ENCODE measurements around the gene LYPD6.

The LYPD6 gene

DNA sequence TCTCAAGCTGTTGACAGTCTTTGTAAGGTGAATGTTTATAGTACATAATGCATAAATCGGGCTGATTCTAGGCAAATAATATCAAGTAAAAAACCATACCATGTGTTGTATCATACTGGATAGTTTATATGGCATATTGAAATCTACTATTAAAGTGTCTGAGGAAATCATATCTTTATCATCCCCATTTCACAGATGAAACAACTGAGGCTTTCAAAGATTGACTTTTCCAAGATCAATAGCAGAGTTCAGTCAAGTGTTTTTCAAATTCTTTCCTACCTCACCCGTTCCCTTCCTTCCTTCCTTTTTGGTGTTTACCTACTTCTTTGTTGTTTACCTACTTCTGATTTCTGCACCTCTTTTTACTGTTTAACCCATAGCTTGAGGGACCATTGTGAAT is 2.0 kb downstream of the LYPD6 start:
- H3K9me3 Mint-ChIP-seq: peaks cover 0 to 9% of the 10 kb centered on the region in 2 donors
- H3K4me1 Mint-ChIP-seq: peaks cover 6% of the 10 kb centered on the region
- no peak overlapping the region for H3K27ac Mint-ChIP-seq
- no peak overlapping the region for H3K4me3 Mint-ChIP-seq
- DNase-seq: no peak
- H3K27me3 Mint-ChIP-seq: peaks cover 71% of the 10 kb centered on the region
- ATAC-seq: no peak

GRCh38 chr2:149333636-149334035 is 3.2 kb downstream of the LYPD6 start:
- no peak overlapping the region for H3K4me3 Mint-ChIP-seq
- peaks cover 58% of the 10 kb centered on the region for H3K27me3 Mint-ChIP-seq
- H3K27ac Mint-ChIP-seq: no peak overlapping the region
- ATAC-seq (no peak), DNase-seq (no peak)
- H3K9me3 Mint-ChIP-seq: peaks cover 0 to 14% of the 10 kb centered on the region in 2 donors
- H3K4me1 Mint-ChIP-seq: peaks cover 6% of the 10 kb centered on the region

DNA sequence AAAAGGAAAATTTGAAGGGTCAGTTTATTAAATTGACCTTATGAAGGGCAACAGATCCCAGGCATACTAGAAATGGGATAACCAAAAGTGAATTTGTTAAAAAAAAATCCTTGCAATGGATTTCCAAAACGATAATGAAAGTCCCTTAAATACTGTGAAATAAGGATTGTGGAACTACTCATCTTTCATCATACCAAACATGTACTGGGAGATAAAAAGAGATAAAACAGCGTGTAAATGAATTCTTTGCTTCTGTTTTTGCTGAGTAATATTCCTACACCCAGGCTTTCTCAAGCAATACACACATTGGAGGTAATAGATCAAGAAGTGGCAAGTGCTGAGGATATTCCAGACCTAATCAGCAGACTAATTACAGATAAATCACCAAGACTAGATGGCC is 3.8 kb downstream of the LYPD6 start:
- Mint-ChIP-seq H3K27me3 (peaks cover 53% of the 10 kb centered on the region), H3K27ac (no peak overlapping the region), H3K4me3 (no peak overlapping the region), H3K9me3 (peaks cover 0 to 14% of the 10 kb centered on the region in 2 donors), H3K4me1 (peaks cover 4% of the 10 kb centered on the region)
- DNase-seq (no peak), ATAC-seq (no peak)

DNA sequence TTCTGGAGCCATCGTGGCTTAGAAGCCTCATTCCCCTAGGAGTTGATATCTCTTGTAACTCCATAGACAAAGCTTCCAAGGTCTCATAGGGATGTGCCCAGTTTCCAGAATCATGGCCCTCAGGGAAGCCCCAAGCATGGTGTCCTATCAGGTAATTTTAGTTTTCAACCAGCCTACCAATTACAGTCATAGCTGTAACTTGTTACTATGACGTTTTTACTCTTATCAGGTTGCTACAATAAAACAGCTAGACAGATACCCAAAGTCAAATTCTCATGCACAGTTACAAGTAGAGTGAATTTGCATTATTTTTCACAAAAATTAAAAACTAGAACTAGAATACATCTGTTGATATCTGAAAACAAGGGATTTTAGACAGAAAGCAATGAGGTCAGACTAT is 8.9 kb downstream of the LYPD6 start:
- Mint-ChIP-seq H3K4me3 (no peak overlapping the region), H3K27me3 (peaks cover 17% of the 10 kb centered on the region), H3K27ac (no peak overlapping the region), H3K9me3 (peaks cover 0 to 14% of the 10 kb centered on the region in 2 donors), H3K4me1 (no peaks in the 10 kb centered on the region)
- ATAC-seq (no peak), DNase-seq (no peak)

DNA sequence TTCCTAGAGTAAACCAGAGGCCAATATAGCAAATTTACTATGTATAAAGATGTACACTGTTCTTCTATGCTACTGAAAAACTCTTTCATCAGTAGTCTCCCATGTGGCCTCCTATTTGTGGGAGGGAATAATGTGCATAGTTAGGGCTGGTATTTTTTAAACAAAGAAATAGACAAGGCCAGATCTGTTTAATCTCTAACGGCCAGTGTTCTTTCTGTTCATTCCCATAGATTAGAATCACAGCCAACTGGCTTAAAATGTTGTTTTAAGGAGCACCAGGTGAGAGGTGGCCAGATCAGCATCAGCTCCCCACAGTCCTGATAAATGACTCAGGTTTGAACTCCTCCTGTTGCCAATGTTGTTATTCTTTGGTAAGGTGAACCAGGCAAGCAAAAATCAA is 12.1 kb downstream of the LYPD6 start:
- H3K9me3 Mint-ChIP-seq: peaks cover 0 to 4% of the 10 kb centered on the region in 2 donors
- DNase-seq: no peak
- no peak overlapping the region for H3K27ac Mint-ChIP-seq
- no peak overlapping the region for H3K4me3 Mint-ChIP-seq
- ATAC-seq: no peak
- peaks cover 12% of the 10 kb centered on the region for H3K27me3 Mint-ChIP-seq
- H3K4me1 Mint-ChIP-seq: no peaks in the 10 kb centered on the region

DNA sequence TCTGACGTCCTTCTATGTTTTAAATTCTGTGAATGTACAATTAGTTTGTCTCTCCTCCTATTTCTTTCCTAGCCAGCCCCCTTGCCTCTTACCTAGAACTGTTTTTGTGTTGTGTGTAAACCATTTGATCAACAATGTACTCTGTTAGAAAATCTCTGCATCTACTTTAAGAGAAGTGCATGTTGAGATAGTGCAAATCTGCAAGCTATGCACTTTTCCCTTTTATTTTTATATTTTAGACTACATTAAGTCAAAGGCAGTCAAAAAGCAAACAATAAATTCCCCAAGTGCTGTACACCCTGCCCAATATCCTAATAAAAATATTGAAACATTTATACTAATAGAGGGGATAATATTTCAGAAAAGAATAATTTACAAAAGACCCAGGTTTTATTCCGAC is 13.7 kb downstream of the LYPD6 start:
- Mint-ChIP-seq H3K4me3 (no peak overlapping the region), H3K27me3 (peaks cover 20% of the 10 kb centered on the region), H3K27ac (no peak overlapping the region), H3K4me1 (no peaks in the 10 kb centered on the region), H3K9me3 (no peaks in the 10 kb centered on the region)
- no peak for DNase-seq
- no peak for ATAC-seq

DNA sequence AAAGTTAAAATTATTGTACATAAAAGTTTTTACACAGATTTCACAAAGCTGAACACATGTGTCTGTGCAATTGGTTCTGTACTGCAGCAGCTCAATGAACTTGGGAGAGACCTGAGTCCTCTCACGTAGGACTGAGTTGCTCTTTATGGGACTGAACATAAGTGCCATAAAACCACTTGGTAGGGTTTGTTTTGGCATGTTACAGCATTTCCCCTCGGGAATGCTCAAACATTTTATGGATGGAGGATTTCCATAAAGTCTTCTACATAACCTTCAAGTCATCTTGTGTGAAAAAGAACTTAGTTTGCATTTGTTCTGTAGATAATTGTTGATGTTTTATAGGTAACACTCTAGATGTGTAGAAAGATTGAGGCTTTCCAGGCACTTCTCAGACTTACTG is 15.9 kb downstream of the LYPD6 start:
- ATAC-seq (no peak), DNase-seq (no peak)
- H3K4me1 Mint-ChIP-seq: no peaks in the 10 kb centered on the region
- H3K4me3 Mint-ChIP-seq: no peak overlapping the region
- no peak overlapping the region for H3K27ac Mint-ChIP-seq
- H3K27me3 Mint-ChIP-seq: peaks cover 17% of the 10 kb centered on the region
- no peaks in the 10 kb centered on the region for H3K9me3 Mint-ChIP-seq

GRCh38 chr2:149348291-149348690 is 17.9 kb downstream of the LYPD6 start:
- no peak overlapping the region for H3K4me3 Mint-ChIP-seq
- no peaks in the 10 kb centered on the region for H3K9me3 Mint-ChIP-seq
- no peak for DNase-seq
- no peak overlapping the region for H3K27ac Mint-ChIP-seq
- H3K4me1 Mint-ChIP-seq: no peaks in the 10 kb centered on the region
- ATAC-seq: no peak
- H3K27me3 Mint-ChIP-seq: peaks cover 10% of the 10 kb centered on the region

- H3K27me3 Mint-ChIP-seq: peaks cover 8% of the 10 kb centered on the region
- no peaks in the 10 kb centered on the region for H3K9me3 Mint-ChIP-seq
- H3K4me1 Mint-ChIP-seq: no peaks in the 10 kb centered on the region
- H3K27ac Mint-ChIP-seq: no peak overlapping the region
- DNase-seq (no peak), ATAC-seq (no peak)
- H3K4me3 Mint-ChIP-seq: no peak overlapping the region
These were observed 23.0 kb downstream of the LYPD6 start for GRCh38 chr2:149353421-149353820.

DNA sequence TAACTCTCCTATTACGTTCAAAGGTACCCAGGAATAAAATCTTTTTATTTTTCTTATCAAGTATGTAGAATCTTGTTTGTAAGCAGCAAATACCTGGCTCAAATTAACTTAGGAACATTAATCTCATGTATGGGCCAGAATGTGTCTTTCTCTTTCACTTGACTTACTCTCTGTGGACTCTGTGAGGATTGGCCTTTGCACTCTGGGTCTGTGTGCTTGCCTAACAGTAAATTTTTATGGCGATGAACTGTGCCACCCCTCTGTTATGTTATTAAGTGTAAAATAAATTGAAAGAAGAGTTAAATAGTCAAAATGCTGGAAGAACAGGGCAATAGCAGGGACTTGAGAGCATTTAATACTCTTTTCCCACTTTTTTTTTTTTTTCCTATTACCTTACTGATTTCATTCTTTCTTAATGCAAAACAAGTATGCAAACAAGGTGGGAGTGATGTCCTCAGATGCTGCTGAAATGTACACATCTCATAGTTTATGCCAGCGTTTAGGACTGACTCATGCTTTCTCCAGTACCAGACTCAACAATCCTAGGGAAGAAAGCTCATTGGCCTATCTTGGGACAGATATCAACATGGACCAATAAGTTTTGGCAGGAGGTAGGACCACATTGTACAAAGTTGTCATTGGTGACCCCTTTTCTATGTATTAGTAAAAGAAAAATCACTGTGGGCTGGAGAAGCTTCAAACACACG is 25.5 kb downstream of the LYPD6 start:
- no peaks in the 10 kb centered on the region for H3K9me3 Mint-ChIP-seq
- H3K27ac Mint-ChIP-seq: no peak overlapping the region
- peaks cover 6% of the 10 kb centered on the region for H3K27me3 Mint-ChIP-seq
- no peak for ATAC-seq
- H3K4me3 Mint-ChIP-seq: no peak overlapping the region
- no peak for DNase-seq
- no peaks in the 10 kb centered on the region for H3K4me1 Mint-ChIP-seq

GRCh38 chr2:149357058-149357457 is 26.7 kb downstream of the LYPD6 start:
- Mint-ChIP-seq H3K9me3 (no peaks in the 10 kb centered on the region), H3K27me3 (peaks cover 9% of the 10 kb centered on the region), H3K4me3 (no peak overlapping the region), H3K27ac (no peak overlapping the region), H3K4me1 (no peaks in the 10 kb centered on the region)
- DNase-seq: no peak
- no peak for ATAC-seq

DNA sequence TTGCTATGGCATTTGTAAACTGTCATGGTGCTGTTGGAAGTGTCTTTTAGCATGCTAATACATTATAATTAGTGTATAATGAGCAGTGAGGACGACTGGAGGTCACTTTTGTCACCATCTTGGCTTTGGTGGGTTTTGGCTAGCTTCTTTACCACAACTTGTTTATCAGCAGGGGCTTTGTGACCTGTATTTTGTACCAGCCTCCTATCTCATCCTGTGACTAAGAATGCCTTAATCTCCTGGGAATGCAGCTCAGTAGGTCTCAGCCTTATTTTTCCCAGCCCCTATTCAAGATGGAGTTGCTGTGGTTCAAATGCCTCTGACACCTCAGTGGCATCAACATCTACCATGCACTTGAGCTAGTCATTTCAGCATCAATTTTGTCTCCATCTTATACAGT is 29.7 kb downstream of the LYPD6 start:
- DNase-seq: no peak
- no peak for ATAC-seq

DNA sequence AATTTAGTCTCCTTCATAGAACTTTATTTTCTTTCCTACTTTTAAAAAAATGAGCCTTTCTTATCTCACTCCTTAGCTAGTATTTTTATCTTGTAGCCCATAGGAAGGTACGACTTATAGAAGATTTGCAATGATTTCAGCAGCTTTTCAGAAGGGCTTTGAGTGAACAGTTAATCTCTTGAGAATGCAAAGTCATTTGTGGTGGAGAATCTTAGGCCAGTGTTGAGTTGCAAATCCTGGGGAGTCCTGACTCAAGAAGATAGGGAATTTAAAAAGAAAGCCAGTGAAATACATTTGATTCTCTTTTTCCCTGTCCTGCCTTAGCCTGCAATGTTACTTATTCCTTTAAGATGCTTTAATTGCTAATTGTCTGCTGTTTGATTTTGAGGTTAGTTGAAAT is 33.6 kb downstream of the LYPD6 start:
- H3K9me3 Mint-ChIP-seq: no peaks in the 10 kb centered on the region
- H3K4me1 Mint-ChIP-seq: no peaks in the 10 kb centered on the region
- ATAC-seq (no peak), DNase-seq (no peak)
- H3K27ac Mint-ChIP-seq: no peak overlapping the region
- no peak overlapping the region for H3K4me3 Mint-ChIP-seq
- H3K27me3 Mint-ChIP-seq: peaks cover 51% of the 10 kb centered on the region

More for the DNA sequence above, 29.7 kb downstream of the LYPD6 start:
- peaks cover 21% of the 10 kb centered on the region for H3K27me3 Mint-ChIP-seq
- H3K4me1 Mint-ChIP-seq: no peaks in the 10 kb centered on the region
- H3K27ac Mint-ChIP-seq: no peak overlapping the region
- H3K4me3 Mint-ChIP-seq: no peak overlapping the region
- H3K9me3 Mint-ChIP-seq: no peaks in the 10 kb centered on the region

GRCh38 chr2:149364839-149365238 is 34.5 kb downstream of the LYPD6 start:
- Mint-ChIP-seq H3K4me1 (no peaks in the 10 kb centered on the region), H3K4me3 (no peak overlapping the region), H3K9me3 (no peaks in the 10 kb centered on the region), H3K27ac (no peak overlapping the region), H3K27me3 (peaks cover 59% of the 10 kb centered on the region)
- ATAC-seq: no peak
- no peak for DNase-seq

GRCh38 chr2:149365931-149366583 is 35.7 kb downstream of the LYPD6 start:
- no peaks in the 10 kb centered on the region for H3K9me3 Mint-ChIP-seq
- ATAC-seq: no peak
- no peak overlapping the region for H3K27ac Mint-ChIP-seq
- peaks cover 51% of the 10 kb centered on the region for H3K27me3 Mint-ChIP-seq
- H3K4me1 Mint-ChIP-seq: no peaks in the 10 kb centered on the region
- no peak overlapping the region for H3K4me3 Mint-ChIP-seq
- no peak for DNase-seq

GRCh38 chr2:149370061-149370775 is 39.8 kb downstream of the LYPD6 start:
- no peak for ATAC-seq
- H3K4me1 Mint-ChIP-seq: no peaks in the 10 kb centered on the region
- no peak for DNase-seq
- H3K9me3 Mint-ChIP-seq: no peaks in the 10 kb centered on the region
- H3K27ac Mint-ChIP-seq: no peak overlapping the region
- H3K27me3 Mint-ChIP-seq: peaks cover 46% of the 10 kb centered on the region
- no peak overlapping the region for H3K4me3 Mint-ChIP-seq
